Panc1 (cell line): ENCODE results near the gene MAPK11.

Experiments
- POLR2AphosphoS5 ChIP-seq: IDR thresholded peaks from 2 replicates; pipeline ENCODE4 v1.6.1; 2012; ENCODE audit warnings: mild to moderate bottlenecking, low read depth, low read length, moderate library complexity
- SIN3A ChIP-seq: IDR thresholded peaks from 2 replicates; pipeline ENCODE4 v1.6.1; 2012; ENCODE audit warnings: low read depth, mild to moderate bottlenecking, low read length, moderate library complexity, borderline replicate concordance; ENCODE audit not compliant: insufficient read depth
- TCF7L2 ChIP-seq: IDR thresholded peaks from 2 replicates; pipeline ENCODE4 v1.6.1; 2011; ENCODE audit warnings: mild to moderate bottlenecking, low read depth, low read length, inconsistent platforms
- TF ChIP-seq, protein P1 (sequence below): fragments of 450-650 bp; IDR thresholded peaks from 2 replicates; pipeline ENCODE4 v1.5.1; 2017; ENCODE audit warnings: mild to moderate bottlenecking
- TF ChIP-seq, protein P2 (sequence below), 2 experiments: IDR thresholded peaks; 2 replicates each; pipeline ENCODE4 v1.6.1; 2011 to 2012; ENCODE audit warnings: low read depth in 2 of 2, control low read depth in 1 of 2, low read length in 1 of 2, mild to moderate bottlenecking in 1 of 2, moderate library complexity in 1 of 2; ENCODE audit not compliant: insufficient read depth in 1 of 2

- TF ChIP-seq, protein P1, sequence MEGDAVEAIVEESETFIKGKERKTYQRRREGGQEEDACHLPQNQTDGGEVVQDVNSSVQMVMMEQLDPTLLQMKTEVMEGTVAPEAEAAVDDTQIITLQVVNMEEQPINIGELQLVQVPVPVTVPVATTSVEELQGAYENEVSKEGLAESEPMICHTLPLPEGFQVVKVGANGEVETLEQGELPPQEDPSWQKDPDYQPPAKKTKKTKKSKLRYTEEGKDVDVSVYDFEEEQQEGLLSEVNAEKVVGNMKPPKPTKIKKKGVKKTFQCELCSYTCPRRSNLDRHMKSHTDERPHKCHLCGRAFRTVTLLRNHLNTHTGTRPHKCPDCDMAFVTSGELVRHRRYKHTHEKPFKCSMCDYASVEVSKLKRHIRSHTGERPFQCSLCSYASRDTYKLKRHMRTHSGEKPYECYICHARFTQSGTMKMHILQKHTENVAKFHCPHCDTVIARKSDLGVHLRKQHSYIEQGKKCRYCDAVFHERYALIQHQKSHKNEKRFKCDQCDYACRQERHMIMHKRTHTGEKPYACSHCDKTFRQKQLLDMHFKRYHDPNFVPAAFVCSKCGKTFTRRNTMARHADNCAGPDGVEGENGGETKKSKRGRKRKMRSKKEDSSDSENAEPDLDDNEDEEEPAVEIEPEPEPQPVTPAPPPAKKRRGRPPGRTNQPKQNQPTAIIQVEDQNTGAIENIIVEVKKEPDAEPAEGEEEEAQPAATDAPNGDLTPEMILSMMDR: no peak
- no peak for TF ChIP-seq SIN3A
- TF ChIP-seq POLR2AphosphoS5: no peak
- TF ChIP-seq TCF7L2: no peak
- TF ChIP-seq, protein P2, sequence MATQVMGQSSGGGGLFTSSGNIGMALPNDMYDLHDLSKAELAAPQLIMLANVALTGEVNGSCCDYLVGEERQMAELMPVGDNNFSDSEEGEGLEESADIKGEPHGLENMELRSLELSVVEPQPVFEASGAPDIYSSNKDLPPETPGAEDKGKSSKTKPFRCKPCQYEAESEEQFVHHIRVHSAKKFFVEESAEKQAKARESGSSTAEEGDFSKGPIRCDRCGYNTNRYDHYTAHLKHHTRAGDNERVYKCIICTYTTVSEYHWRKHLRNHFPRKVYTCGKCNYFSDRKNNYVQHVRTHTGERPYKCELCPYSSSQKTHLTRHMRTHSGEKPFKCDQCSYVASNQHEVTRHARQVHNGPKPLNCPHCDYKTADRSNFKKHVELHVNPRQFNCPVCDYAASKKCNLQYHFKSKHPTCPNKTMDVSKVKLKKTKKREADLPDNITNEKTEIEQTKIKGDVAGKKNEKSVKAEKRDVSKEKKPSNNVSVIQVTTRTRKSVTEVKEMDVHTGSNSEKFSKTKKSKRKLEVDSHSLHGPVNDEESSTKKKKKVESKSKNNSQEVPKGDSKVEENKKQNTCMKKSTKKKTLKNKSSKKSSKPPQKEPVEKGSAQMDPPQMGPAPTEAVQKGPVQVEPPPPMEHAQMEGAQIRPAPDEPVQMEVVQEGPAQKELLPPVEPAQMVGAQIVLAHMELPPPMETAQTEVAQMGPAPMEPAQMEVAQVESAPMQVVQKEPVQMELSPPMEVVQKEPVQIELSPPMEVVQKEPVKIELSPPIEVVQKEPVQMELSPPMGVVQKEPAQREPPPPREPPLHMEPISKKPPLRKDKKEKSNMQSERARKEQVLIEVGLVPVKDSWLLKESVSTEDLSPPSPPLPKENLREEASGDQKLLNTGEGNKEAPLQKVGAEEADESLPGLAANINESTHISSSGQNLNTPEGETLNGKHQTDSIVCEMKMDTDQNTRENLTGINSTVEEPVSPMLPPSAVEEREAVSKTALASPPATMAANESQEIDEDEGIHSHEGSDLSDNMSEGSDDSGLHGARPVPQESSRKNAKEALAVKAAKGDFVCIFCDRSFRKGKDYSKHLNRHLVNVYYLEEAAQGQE (IDR thresholded peaks at IDR 0.05; ENCODE audit: insufficient read depth in 1 of 2, low read depth in 2 of 2, low read length in 1 of 2): no peak
Observed at GRCh38 chr22:50312371-50312770, 42.2 kb upstream of the MAPK11 start.
